ENCODE results near the gene MYL12A. TPM values are rescaled to one million over a fixed set of nuclear protein-coding genes. Genes with fewer than 3 reads are reported as not detected.

The MYL12A gene
- total and polyA plus RNA-seq, 2 of the 13 experiments (the other 11 are each of a cell fraction or from before 2014, with no cell fraction given) = 261 to 277 TPM

GRCh38 chr18:3283253-3283863 lies 35.8 kb downstream of the MYL12A start (continued):
- TF ChIP-seq SOX13 (IDR thresholded peaks at IDR 0.05) (no peak), SOX13 (CRISPR knock-in tag; conservative IDR thresholded peaks at IDR 0.05 in 1 of 2, IDR thresholded peaks at IDR 0.05 in 1 of 2) (peak in 1 of 2 experiments; percentile 23; a peak in 1 of 4 replicates), ZFP36L2 (CRISPR knock-in tag; IDR thresholded peaks at IDR 0.05) (no peak), ZMAT3 (CRISPR knock-in tag; conservative IDR thresholded peaks at IDR 0.05) (no peak), SMARCC2 (IDR thresholded peaks at IDR 0.05) (no peak), ZNF530 (CRISPR knock-in tag; IDR thresholded peaks at IDR 0.05; ENCODE audit: low read depth) (no peak), SETDB1 (CRISPR knock-in tag; IDR thresholded peaks at IDR 0.05; ENCODE audit: borderline replicate concordance) (no peak), ZNF646 (CRISPR knock-in tag; IDR thresholded peaks at IDR 0.05) (no peak), ZNF720 (CRISPR knock-in tag; IDR thresholded peaks at IDR 0.05) (no peak), FOXK1 (CRISPR knock-in tag; IDR thresholded peaks at IDR 0.05; ENCODE audit: borderline replicate concordance, low read depth) (peak; percentile 19; the same call in 1 of the 2 replicates), ZBTB2 (CRISPR knock-in tag; IDR thresholded peaks at IDR 0.05; ENCODE audit: low read depth) (no peak), JUND (CRISPR knock-in tag; IDR thresholded peaks at IDR 0.05) (no peak), ZBTB49 (CRISPR knock-in tag; IDR thresholded peaks at IDR 0.05; ENCODE audit: borderline replicate concordance) (no peak), RARG (CRISPR knock-in tag; IDR thresholded peaks at IDR 0.05; ENCODE audit: low read depth) (no peak)
- TF ChIP-seq, protein P1, sequence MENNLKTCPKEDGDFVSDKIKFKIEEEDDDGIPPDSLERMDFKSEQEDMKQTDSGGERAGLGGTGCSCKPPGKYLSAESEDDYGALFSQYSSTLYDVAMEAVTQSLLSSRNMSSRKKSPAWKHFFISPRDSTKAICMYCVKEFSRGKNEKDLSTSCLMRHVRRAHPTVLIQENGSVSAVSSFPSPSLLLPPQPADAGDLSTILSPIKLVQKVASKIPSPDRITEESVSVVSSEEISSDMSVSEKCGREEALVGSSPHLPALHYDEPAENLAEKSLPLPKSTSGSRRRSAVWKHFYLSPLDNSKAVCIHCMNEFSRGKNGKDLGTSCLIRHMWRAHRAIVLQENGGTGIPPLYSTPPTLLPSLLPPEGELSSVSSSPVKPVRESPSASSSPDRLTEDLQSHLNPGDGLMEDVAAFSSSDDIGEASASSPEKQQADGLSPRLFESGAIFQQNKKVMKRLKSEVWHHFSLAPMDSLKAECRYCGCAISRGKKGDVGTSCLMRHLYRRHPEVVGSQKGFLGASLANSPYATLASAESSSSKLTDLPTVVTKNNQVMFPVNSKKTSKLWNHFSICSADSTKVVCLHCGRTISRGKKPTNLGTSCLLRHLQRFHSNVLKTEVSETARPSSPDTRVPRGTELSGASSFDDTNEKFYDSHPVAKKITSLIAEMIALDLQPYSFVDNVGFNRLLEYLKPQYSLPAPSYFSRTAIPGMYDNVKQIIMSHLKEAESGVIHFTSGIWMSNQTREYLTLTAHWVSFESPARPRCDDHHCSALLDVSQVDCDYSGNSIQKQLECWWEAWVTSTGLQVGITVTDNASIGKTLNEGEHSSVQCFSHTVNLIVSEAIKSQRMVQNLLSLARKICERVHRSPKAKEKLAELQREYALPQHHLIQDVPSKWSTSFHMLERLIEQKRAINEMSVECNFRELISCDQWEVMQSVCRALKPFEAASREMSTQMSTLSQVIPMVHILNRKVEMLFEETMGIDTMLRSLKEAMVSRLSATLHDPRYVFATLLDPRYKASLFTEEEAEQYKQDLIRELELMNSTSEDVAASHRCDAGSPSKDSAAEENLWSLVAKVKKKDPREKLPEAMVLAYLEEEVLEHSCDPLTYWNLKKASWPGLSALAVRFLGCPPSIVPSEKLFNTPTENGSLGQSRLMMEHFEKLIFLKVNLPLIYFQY (CRISPR knock-in tag; IDR thresholded peaks at IDR 0.05; ENCODE audit: borderline replicate concordance) = no peak
